ENCODE results near the gene PUSL1.

- no peak for TF ChIP-seq POLR2A (IDR thresholded peaks at IDR 0.05; ENCODE audit: low read length)
- TF ChIP-seq GATA1 (IDR thresholded peaks at IDR 0.05; ENCODE audit: low read depth, low read length): no peak
Measured at GRCh38 chr1:1324084-1324523, 15.7 kb downstream of the PUSL1 start.

All from erythroblast (primary cell).